22Rv1 (cell line): ENCODE measurements around the gene CDC14B.

ENCODE experiments used
- ZFX ChIP-seq: fragments of 450-650 bp; IDR thresholded peaks from 2 replicates; pipeline ENCODE4 v1.6.1; 2017; ENCODE audit warnings: antibody characterized with exemption, borderline replicate concordance
- TF ChIP-seq, protein P1 (sequence below): fragments of 450-650 bp; IDR thresholded peaks from 2 replicates; pipeline ENCODE4 v1.5.1; 2017; ENCODE audit warnings: mild to moderate bottlenecking

DNA sequence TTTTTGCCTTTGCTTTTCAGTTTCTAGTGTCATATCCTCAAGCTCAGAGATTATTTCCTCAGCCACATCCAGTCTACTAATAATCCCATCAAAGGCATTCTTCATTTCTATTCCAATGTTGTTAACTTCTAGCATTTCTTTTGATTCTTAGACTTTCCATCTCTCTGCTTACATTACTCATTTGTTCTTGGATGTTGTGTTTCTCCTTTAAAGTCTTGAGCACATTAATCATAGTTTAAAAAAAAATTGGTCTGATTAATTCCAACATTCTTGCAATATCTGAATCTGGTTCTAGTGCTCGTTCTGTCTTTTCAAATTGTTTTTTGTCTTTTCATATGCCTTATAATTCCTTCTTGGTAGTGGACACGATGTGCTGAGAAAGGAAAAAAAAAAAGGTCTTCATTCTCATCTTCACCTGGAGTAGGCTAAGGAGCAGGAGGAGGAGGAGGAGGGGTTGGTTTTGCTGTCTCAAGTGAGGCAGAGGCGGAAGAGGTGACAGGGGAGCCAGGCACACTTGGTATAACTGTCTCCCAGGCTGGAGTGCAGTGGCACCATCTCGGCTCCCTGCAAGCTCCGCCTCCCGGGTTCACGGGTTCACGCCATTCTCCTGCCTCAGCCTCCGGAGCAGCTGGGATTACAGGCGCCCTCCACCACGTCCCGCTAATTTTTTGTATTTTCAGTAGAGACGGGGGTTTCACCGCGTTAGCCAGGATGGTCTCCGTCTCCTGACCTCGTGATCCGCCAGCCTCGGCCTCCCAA is 19.1 kb upstream of the CDC14B start:
- TF ChIP-seq, protein P1, sequence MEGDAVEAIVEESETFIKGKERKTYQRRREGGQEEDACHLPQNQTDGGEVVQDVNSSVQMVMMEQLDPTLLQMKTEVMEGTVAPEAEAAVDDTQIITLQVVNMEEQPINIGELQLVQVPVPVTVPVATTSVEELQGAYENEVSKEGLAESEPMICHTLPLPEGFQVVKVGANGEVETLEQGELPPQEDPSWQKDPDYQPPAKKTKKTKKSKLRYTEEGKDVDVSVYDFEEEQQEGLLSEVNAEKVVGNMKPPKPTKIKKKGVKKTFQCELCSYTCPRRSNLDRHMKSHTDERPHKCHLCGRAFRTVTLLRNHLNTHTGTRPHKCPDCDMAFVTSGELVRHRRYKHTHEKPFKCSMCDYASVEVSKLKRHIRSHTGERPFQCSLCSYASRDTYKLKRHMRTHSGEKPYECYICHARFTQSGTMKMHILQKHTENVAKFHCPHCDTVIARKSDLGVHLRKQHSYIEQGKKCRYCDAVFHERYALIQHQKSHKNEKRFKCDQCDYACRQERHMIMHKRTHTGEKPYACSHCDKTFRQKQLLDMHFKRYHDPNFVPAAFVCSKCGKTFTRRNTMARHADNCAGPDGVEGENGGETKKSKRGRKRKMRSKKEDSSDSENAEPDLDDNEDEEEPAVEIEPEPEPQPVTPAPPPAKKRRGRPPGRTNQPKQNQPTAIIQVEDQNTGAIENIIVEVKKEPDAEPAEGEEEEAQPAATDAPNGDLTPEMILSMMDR = no peak
- no peak for TF ChIP-seq ZFX
